Caco-2 (cell line): Measurements from ENCODE around the gene ZBTB44. TPM values are rescaled to one million over a fixed set of nuclear protein-coding genes. Genes with fewer than 3 reads are reported as not detected.

ENCODE experiments used
- BruUV-seq: library from RNA; stranded (reverse); fragments of 400-500 nt; replicated peaks from 2 replicates; lab custom pipeline; 2021; lab: Mats Ljungman, UMichigan
- CTCF ChIA-PET: fragments of 300-600 bp; sonication (Branson Sonifier 250); formaldehyde crosslinking; loops from one replicate; lab custom pipeline; 2022; ENCODE audit warnings: antibody characterized with exemption; lab: Charles Lee
- POLR2A ChIA-PET: fragments of 300-600 bp; sonication (Branson Sonifier 250); formaldehyde crosslinking; loops from one replicate; lab custom pipeline; 2022; ENCODE audit warnings: antibody characterized with exemption; lab: Charles Lee
- DNase-seq, 2 experiments: peaks; one replicate each; pipeline versions ENCODE4 v3.0.0 to v3.0.0-alpha.2; 2020 to 2022
- H3K27me3 ChIP-seq: replicated peaks from 2 replicates; pipeline ENCODE4 v1.6.0; 2011; ENCODE audit warnings: low read length; ENCODE audit not compliant: control insufficient read depth, insufficient read depth
- H3K36me3 ChIP-seq: 2 replicates; pipeline ENCODE4 v1.5.1; 2011; ENCODE audit warnings: low read length; ENCODE audit not compliant: control insufficient read depth, insufficient read depth
- H3K4me1 ChIP-seq: fragments of 250-450 bp; sonication (Bioruptor Pico); 2 replicates; pipeline ENCODE4 v1.5.1; 2020; ENCODE audit warnings: mild to moderate bottlenecking
- H3K4me3 ChIP-seq: 2 replicates; pipeline ENCODE4 v1.5.1; 2011; ENCODE audit warnings: low read depth, mild to moderate bottlenecking, control low read depth, low read length
- H3K9me3 ChIP-seq: fragments of 250-450 bp; sonication (Bioruptor Pico); 2 replicates; pipeline ENCODE4 v1.5.1; 2020; ENCODE audit warnings: mild to moderate bottlenecking, moderate library complexity
- H3K27ac Mint-ChIP-seq: one replicate; pipeline ENCODE4 v1.8.0; 2022; ENCODE audit warnings: mixed read lengths; ENCODE audit not compliant: unreplicated experiment
- H3K27me3 Mint-ChIP-seq: one replicate; pipeline ENCODE4 v1.8.0; 2022; ENCODE audit warnings: mixed read lengths; ENCODE audit not compliant: insufficient read depth, unreplicated experiment
- H3K36me3 Mint-ChIP-seq: one replicate; pipeline ENCODE4 v1.8.0; 2022; ENCODE audit warnings: mild to moderate bottlenecking, mixed read lengths; ENCODE audit not compliant: insufficient read depth, unreplicated experiment
- H3K4me1 Mint-ChIP-seq: one replicate; pipeline ENCODE4 v1.8.0; 2022; ENCODE audit warnings: low read depth, mixed read lengths; ENCODE audit not compliant: unreplicated experiment
- H3K4me3 Mint-ChIP-seq: one replicate; pipeline ENCODE4 v1.8.0; 2022; ENCODE audit warnings: mild to moderate bottlenecking, moderate library complexity, mixed read lengths; ENCODE audit not compliant: unreplicated experiment
- H3K9me3 Mint-ChIP-seq: one replicate; pipeline ENCODE4 v1.8.0; 2022; ENCODE audit warnings: mixed read lengths; ENCODE audit not compliant: unreplicated experiment
- CTCF ChIP-seq, 2 experiments: fragments of 200-600 bp in 1 of 2; IDR thresholded peaks; 1 replicate in 1 of 2; 2 replicates in 1 of 2; pipeline versions ENCODE4 v1.5.1 to v1.8.0; 2011 to 2022; ENCODE audit warnings: antibody characterized with exemption in 1 of 2, control low read depth in 1 of 2, inconsistent platforms in 1 of 2, low read depth in 1 of 2, low read length in 1 of 2, mild to moderate bottlenecking in 1 of 2, moderate library complexity in 1 of 2; ENCODE audit not compliant: insufficient read depth in 1 of 2, severe bottlenecking in 1 of 2, unreplicated experiment in 1 of 2
- intact Hi-C: fragments of 100-400 bp; cut with micrococcal nuclease; formaldehyde crosslinking; loops from one replicate; pipeline ENCODE4 v1.10.0; 2022; ENCODE audit not compliant: unreplicated experiment
- total RNA-seq: library from RNA; stranded (reverse); gene quantifications from 2 replicates; pipeline ENCODE4 v1.2.3, GENCODE V29; 2022

ZBTB44 gene
- total RNA-seq, 1 experiment from 2014 or later = 53.6 TPM

- H3K4me3 ChIP-seq = no peak overlapping the region
- ChIA-PET CTCF (no interaction called here), POLR2A (no interaction called here)
- no peaks in the 10 kb centered on the region for H3K9me3 ChIP-seq
- no TSS peak for BruUV-seq
- H3K27me3 ChIP-seq = no peaks in the 10 kb centered on the region
- H3K4me1 ChIP-seq = peaks cover 8% of the 10 kb centered on the region; the same call in 1 of the 2 replicates
- no peaks in the 10 kb centered on the region for H3K27me3 Mint-ChIP-seq
- H3K36me3 Mint-ChIP-seq = peaks cover 29% of the 10 kb centered on the region
- no peak overlapping the region for H3K4me3 Mint-ChIP-seq
- H3K4me1 Mint-ChIP-seq = peaks cover 9% of the 10 kb centered on the region
- no peak for DNase-seq
- no peaks in the 10 kb centered on the region for H3K9me3 Mint-ChIP-seq
- intact Hi-C loops = loop anchor here (10.0 kb wide), 1 partner anchor 646 kb away; no protein-coding TSS in a partner anchor
- no peak overlapping the region for H3K27ac Mint-ChIP-seq
- no peak for TF ChIP-seq CTCF (IDR thresholded peaks at IDR 0.05; ENCODE audit: insufficient read depth in 1 of 2, low read depth in 1 of 2, low read length in 1 of 2, severe bottlenecking in 1 of 2, unreplicated experiment in 1 of 2)
- no peaks in the 10 kb centered on the region for H3K36me3 ChIP-seq
Observed at GRCh38 chr11:130219148-130219547, 95.6 kb downstream of the ZBTB44 start.

- no peaks in the 10 kb centered on the region for H3K36me3 ChIP-seq
- H3K27ac Mint-ChIP-seq = no peak overlapping the region
- POLR2A ChIA-PET = no interaction called here
- intact Hi-C loops = loop anchor here (10.0 kb wide), 1 partner anchor 646 kb away; no protein-coding TSS in a partner anchor
- no peaks in the 10 kb centered on the region for H3K9me3 Mint-ChIP-seq
- DNase-seq = no peak
- no peaks in the 10 kb centered on the region for H3K27me3 ChIP-seq
- no peak overlapping the region for H3K4me3 Mint-ChIP-seq
- CTCF ChIA-PET = no interaction called here
- H3K27me3 Mint-ChIP-seq = no peaks in the 10 kb centered on the region
- no peak for TF ChIP-seq CTCF (IDR thresholded peaks at IDR 0.05; ENCODE audit: insufficient read depth in 1 of 2, low read depth in 1 of 2, low read length in 1 of 2, severe bottlenecking in 1 of 2, unreplicated experiment in 1 of 2)
- H3K36me3 Mint-ChIP-seq = peaks cover 34% of the 10 kb centered on the region
- no peak overlapping the region for H3K4me3 ChIP-seq
- peaks cover 9% of the 10 kb centered on the region for H3K4me1 Mint-ChIP-seq
- BruUV-seq = no TSS peak
- no peaks in the 10 kb centered on the region for H3K9me3 ChIP-seq
- peaks cover 8% of the 10 kb centered on the region; the same call in 1 of the 2 replicates for H3K4me1 ChIP-seq
Observed at GRCh38 chr11:130218501-130219070, 96.1 kb downstream of the ZBTB44 start.

GRCh38 chr11:130217133-130218031, 97.3 kb downstream of the ZBTB44 start:
- H3K9me3 Mint-ChIP-seq = no peaks in the 10 kb centered on the region
- BruUV-seq = no TSS peak

More at GRCh38 chr11:130217133-130218031, 97.3 kb downstream of the ZBTB44 start:
- Histone ChIP-seq H3K4me3 (no peak overlapping the region), H3K27me3 (no peaks in the 10 kb centered on the region), H3K36me3 (no peaks in the 10 kb centered on the region), H3K4me1 (peaks cover 13% of the 10 kb centered on the region; the same call in 1 of the 2 replicates), H3K9me3 (no peaks in the 10 kb centered on the region)
- Mint-ChIP-seq H3K4me3 (no peak overlapping the region), H3K27ac (peak overlapping the region; percentile 1), H3K27me3 (no peaks in the 10 kb centered on the region), H3K4me1 (peaks cover 9% of the 10 kb centered on the region), H3K36me3 (peaks cover 46% of the 10 kb centered on the region)
- intact Hi-C loops = loop anchor here (10.0 kb wide), 1 partner anchor 647 kb away; no protein-coding TSS in a partner anchor
- ChIA-PET CTCF (no interaction called here), POLR2A (no interaction called here)
- DNase-seq = peak in 1 of 2 experiments; percentile 12
- no peak for TF ChIP-seq CTCF (IDR thresholded peaks at IDR 0.05; ENCODE audit: insufficient read depth in 1 of 2, low read depth in 1 of 2, low read length in 1 of 2, severe bottlenecking in 1 of 2, unreplicated experiment in 1 of 2)
